MM.1S (cell line): ENCODE results near the gene SMAD4.
"Not testable (repeated sequence)": the region's sequence is repeated elsewhere in the genome, so short reads cannot be mapped to it uniquely, and the experiment has no call there.

Source experiments
- DNase-seq: peaks from one replicate; pipeline ENCODE4 v3.0.0-alpha.2; 2015
- H2AFZ ChIP-seq: fragments of 300-600 bp; sonication (generic); 2 replicates; pipeline ENCODE4 v1.6.0; 2016; ENCODE audit warnings: antibody characterized with exemption, low read length
- H3F3A ChIP-seq: fragments of 300-600 bp; sonication (generic); 2 replicates; pipeline ENCODE4 v1.6.1; 2016; ENCODE audit warnings: mild to moderate bottlenecking, antibody characterized with exemption, low read length, moderate library complexity, mixed read lengths; ENCODE audit not compliant: insufficient read depth
- H3K27ac ChIP-seq: fragments of 300-600 bp; sonication (generic); 2 replicates; pipeline ENCODE4 v1.5.1; 2016; ENCODE audit warnings: mild to moderate bottlenecking, low read length
- H3K27me3 ChIP-seq: fragments of 300-600 bp; sonication (generic); replicated peaks from 2 replicates; pipeline ENCODE4 v1.6.0; 2016; ENCODE audit warnings: low read length; ENCODE audit not compliant: insufficient read depth
- H3K36me3 ChIP-seq: fragments of 300-600 bp; sonication (generic); replicated peaks from 2 replicates; pipeline ENCODE4 v1.6.1; 2016; ENCODE audit warnings: mild to moderate bottlenecking, low read length, mixed read lengths; ENCODE audit not compliant: insufficient read depth
- H3K4me1 ChIP-seq: fragments of 300-600 bp; sonication (generic); 2 replicates; pipeline ENCODE4 v1.6.1; 2016; ENCODE audit warnings: low read length, mixed read lengths
- H3K4me2 ChIP-seq: fragments of 300-600 bp; sonication (generic); 2 replicates; pipeline ENCODE4 v1.6.0; 2016; ENCODE audit warnings: low read depth, low read length
- H3K4me3 ChIP-seq: fragments of 300-600 bp; sonication (generic); 2 replicates; pipeline ENCODE4 v1.5.1; 2016; ENCODE audit warnings: low read length, mixed read lengths
- H3K79me2 ChIP-seq: fragments of 300-600 bp; sonication (generic); 2 replicates; pipeline ENCODE4 v1.6.1; 2016; ENCODE audit warnings: mixed run types, low read length, mixed read lengths
- H3K9ac ChIP-seq: fragments of 300-600 bp; sonication (generic); 2 replicates; pipeline ENCODE4 v1.6.1; 2016; ENCODE audit warnings: low read length, mixed read lengths
- H3K9me2 ChIP-seq: fragments of 300-600 bp; sonication (generic); replicated peaks from 2 replicates; pipeline ENCODE4 v1.6.1; 2016; ENCODE audit warnings: mild to moderate bottlenecking, low read length, mixed read lengths; ENCODE audit not compliant: insufficient read depth
- H3K9me3 ChIP-seq: fragments of 300-600 bp; sonication (generic); replicated peaks from 2 replicates; pipeline ENCODE4 v1.6.1; 2016; ENCODE audit warnings: mild to moderate bottlenecking, low read length, mixed read lengths; ENCODE audit not compliant: insufficient read depth
- H4K20me1 ChIP-seq: fragments of 300-600 bp; sonication (generic); 2 replicates; pipeline ENCODE4 v1.6.1; 2016; ENCODE audit warnings: mild to moderate bottlenecking, low read length, moderate library complexity, mixed read lengths; ENCODE audit not compliant: insufficient read depth
- EZH2 ChIP-seq: fragments of 300-600 bp; sonication (generic); optimal IDR thresholded peaks from 2 replicates; pipeline ENCODE3; 2017; ENCODE audit warnings: low read depth, mild to moderate bottlenecking, antibody characterized with exemption, low read length, mixed read lengths
- EZH2phosphoT487 ChIP-seq: fragments of 300-600 bp; sonication (generic); IDR thresholded peaks from 2 replicates; pipeline ENCODE4 v1.6.1; 2018; ENCODE audit warnings: antibody characterized with exemption, low read length
- TF ChIP-seq, protein P1 (sequence below): fragments of 300-600 bp; sonication (generic); IDR thresholded peaks from 2 replicates; pipeline ENCODE4 v1.5.1; 2016; ENCODE audit warnings: antibody characterized with exemption, low read length, mixed read lengths

The SMAD4 gene

DNA sequence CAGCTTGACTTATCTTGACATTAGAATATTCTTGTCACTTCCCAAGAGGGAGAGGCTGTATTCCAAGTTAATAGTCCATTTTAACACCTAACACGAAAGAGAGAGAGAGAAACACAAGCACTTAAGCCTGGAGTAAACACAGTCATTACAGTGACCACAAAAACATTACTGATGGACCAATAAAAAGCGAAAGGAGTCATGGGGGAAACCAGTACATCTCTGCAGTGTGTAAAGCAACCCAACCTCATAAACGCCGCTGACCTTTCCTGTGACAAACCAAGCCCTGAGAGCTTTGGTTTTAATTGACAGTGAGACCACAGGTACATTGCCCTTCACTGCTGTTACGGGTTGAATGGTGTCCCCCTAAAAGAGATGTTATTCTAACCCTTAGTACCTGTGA, 78.3 kb downstream of the SMAD4 start:
- Histone ChIP-seq H4K20me1 (no peaks in the 10 kb centered on the region), H3F3A (peaks cover 10% of the 10 kb centered on the region), H3K27ac (no peak overlapping the region), H3K4me1 (peaks cover 23% of the 10 kb centered on the region), H3K4me2 (no peak overlapping the region), H3K4me3 (no peak overlapping the region), H3K9me3 (no peaks in the 10 kb centered on the region), H3K79me2 (no peaks in the 10 kb centered on the region), H2AFZ (no peak overlapping the region), H3K9me2 (no peaks in the 10 kb centered on the region), H3K9ac (no peak overlapping the region), H3K27me3 (no peaks in the 10 kb centered on the region), H3K36me3 (no peaks in the 10 kb centered on the region)
- TF ChIP-seq EZH2 (no peak), EZH2phosphoT487 (no peak)
- TF ChIP-seq, protein P1, sequence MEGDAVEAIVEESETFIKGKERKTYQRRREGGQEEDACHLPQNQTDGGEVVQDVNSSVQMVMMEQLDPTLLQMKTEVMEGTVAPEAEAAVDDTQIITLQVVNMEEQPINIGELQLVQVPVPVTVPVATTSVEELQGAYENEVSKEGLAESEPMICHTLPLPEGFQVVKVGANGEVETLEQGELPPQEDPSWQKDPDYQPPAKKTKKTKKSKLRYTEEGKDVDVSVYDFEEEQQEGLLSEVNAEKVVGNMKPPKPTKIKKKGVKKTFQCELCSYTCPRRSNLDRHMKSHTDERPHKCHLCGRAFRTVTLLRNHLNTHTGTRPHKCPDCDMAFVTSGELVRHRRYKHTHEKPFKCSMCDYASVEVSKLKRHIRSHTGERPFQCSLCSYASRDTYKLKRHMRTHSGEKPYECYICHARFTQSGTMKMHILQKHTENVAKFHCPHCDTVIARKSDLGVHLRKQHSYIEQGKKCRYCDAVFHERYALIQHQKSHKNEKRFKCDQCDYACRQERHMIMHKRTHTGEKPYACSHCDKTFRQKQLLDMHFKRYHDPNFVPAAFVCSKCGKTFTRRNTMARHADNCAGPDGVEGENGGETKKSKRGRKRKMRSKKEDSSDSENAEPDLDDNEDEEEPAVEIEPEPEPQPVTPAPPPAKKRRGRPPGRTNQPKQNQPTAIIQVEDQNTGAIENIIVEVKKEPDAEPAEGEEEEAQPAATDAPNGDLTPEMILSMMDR = no peak
- DNase-seq = no peak

DNA sequence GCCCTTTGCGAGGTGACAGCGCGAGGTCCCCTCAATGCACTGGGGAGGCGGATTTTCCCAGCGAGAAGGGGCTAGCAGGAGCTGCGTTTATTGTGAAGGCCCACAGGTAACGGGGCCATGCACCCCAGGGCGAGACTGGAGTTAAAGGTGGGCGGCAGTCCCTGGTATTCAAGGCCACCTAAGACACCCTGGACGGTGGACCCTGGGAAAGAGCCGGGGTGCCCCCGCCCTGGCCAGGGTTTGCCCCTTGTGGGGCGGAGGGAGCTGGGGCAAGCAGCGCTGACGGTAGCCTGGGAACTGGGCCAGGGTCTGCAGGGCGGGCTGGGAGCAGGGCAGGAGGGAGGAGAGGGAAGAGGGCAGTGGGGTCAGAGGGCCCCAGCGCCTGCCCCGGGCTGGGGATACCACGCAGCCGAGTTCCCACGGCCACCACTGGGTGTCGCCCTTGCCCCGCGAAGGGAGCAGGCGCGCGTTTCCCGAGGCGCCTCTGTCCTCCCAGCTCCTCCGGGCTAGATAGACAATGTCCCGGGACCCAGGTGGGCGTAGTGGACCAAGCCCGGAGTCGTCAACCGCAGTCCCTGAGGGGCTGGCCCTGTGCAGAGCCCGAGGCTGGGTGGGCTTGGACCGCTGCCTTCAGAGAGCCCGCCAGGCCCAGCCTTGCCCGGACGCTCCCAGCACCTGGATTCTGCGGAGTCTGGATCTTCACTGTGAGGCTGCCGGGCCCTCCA, 80.2 kb downstream of the SMAD4 start:
- DNase-seq = peak; percentile 65
- no peaks in the 10 kb centered on the region for H3K36me3 ChIP-seq
- H3F3A ChIP-seq = peaks cover 10% of the 10 kb centered on the region
- no peak overlapping the region for H3K27ac ChIP-seq
- no peaks in the 10 kb centered on the region for H3K27me3 ChIP-seq
- H3K9me2 ChIP-seq = no peaks in the 10 kb centered on the region
- no peaks in the 10 kb centered on the region for H3K9me3 ChIP-seq
- H2AFZ ChIP-seq = peak overlapping the region; percentile 57
- H3K4me3 ChIP-seq = peak overlapping the region; percentile 22; the same call in 1 of the 2 replicates
- peaks cover 23% of the 10 kb centered on the region for H3K4me1 ChIP-seq
- peak overlapping the region; percentile 60; the same call in 1 of the 2 replicates for H3K4me2 ChIP-seq
- H3K79me2 ChIP-seq = no peaks in the 10 kb centered on the region
- TF ChIP-seq, protein P1 = peak; percentile 85
- no peak for TF ChIP-seq EZH2phosphoT487
- H3K9ac ChIP-seq = no peak overlapping the region
- no peaks in the 10 kb centered on the region for H4K20me1 ChIP-seq

DNA sequence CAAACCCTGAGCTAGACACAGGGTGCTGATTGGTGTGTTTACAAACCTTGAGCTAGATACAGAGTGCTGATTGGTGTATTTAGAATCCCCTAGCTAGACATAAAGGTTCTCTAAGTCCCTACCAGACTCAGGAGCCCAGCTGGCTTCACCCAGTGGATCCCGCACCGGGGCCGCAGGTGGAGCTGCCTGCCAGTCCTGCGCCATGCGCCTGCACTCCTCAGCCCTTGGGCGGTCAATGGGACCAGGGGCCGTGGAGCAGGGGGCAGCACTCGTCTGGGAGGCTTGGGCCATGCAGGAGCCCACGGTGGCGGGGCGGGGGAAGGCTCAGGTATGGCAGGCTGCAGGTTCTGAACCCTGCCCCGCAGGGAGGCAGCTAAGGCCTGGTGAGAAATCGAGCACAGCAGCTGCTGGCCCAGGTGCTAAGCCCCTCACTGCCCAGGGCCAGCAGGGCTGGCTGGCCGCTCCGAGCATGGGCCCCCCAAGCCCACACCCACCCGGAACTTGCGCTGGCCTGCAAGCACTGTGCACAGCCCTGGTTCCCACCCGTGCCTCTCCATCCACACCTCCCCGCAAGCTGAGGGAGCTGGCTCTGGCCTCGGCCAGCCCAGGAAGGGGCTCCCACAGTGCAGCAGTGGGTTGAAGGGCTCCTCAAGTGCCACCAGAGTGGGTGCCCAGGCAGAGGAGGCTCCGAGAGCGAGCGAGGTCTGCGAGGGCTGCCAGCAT, 81.8 kb downstream of the SMAD4 start:
- not testable (repeated sequence) for H3K9me3 ChIP-seq, H3K9me2 ChIP-seq, H3K27me3 ChIP-seq, H2AFZ ChIP-seq, H3K9ac ChIP-seq, H3F3A ChIP-seq, H4K20me1 ChIP-seq, DNase-seq, H3K27ac ChIP-seq, H3K36me3 ChIP-seq, H3K4me2 ChIP-seq, H3K4me3 ChIP-seq, H3K79me2 ChIP-seq
- H3K4me1 ChIP-seq = peaks cover 12% of the 10 kb centered on the region

DNA sequence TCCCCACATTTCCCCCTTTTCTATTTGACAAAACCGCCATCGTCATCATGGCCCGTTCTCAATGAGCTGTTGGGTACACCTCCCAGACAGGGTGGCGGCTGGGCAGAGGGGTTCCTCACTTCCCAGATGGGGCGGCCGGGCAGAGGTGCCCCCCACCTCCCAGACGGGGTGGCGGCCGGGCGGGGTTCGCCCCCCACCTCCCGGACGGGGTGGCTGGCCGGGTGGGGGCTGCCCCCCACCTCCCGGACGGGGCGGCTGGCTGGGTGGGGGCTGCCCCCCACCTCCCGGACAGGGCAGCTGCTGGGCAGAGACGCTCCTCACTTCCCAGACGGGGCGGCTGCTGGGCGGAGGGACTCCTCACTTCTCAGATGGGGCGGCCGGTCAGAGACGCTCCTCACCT, 87.0 kb downstream of the SMAD4 start:
- not testable (repeated sequence) for H3K4me2 ChIP-seq, H3K9me3 ChIP-seq, H3K9me2 ChIP-seq, H2AFZ ChIP-seq, H4K20me1 ChIP-seq, H3F3A ChIP-seq, H3K27ac ChIP-seq, H3K9ac ChIP-seq, H3K4me1 ChIP-seq, H3K79me2 ChIP-seq, H3K4me3 ChIP-seq, DNase-seq, H3K27me3 ChIP-seq, H3K36me3 ChIP-seq

DNA sequence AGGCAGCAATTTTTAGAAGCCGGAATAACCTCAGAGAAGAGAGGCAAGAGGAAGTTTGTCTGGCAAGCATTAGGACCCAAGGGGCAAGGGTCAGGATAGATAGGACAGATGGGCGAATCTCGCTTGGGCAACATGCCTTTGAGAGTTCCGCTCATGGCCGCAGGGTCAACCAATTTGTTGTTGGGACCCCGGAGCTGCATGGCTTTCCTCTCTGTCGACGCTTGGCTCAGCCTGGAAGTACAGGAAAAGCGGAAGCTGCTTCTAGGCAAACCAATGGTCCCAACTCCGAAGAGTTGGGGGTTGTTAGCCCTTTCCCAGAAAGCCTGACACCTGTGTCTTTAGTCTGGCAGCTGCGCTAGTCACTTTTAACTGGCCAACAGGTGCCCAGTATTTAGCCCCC, 89.5 kb downstream of the SMAD4 start:
- not testable (repeated sequence) for H3K4me2 ChIP-seq, H3K9ac ChIP-seq, H3K9me2 ChIP-seq, H3K9me3 ChIP-seq, H3F3A ChIP-seq, DNase-seq, H3K4me1 ChIP-seq, H3K27me3 ChIP-seq, H3K4me3 ChIP-seq, H2AFZ ChIP-seq, H4K20me1 ChIP-seq, H3K27ac ChIP-seq, H3K79me2 ChIP-seq, H3K36me3 ChIP-seq

DNA sequence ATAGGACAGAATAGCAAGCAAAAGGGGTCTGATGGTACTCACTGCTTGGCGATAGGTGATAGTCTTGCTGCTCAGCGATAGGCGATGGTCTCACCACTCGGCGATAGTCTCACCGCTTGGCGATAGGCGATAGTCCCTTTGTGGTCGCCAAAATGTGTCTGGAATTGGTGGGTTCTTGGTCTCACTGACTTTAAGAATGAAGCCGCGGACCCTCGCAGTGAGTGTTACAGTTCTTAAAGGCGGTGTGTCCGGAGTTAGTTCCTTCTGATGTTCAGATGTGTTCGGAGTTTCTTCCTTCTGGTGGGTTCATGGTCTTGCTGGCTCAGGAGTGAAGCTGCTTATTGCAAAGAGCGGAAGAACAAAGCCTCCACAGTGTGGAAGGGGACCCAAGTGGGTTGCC, 90.0 kb downstream of the SMAD4 start:
- H3K9me2 ChIP-seq, H4K20me1 ChIP-seq, DNase-seq, H3K4me3 ChIP-seq, H3K79me2 ChIP-seq, H3K27me3 ChIP-seq, H3K36me3 ChIP-seq, H3K9me3 ChIP-seq, H3F3A ChIP-seq, H3K4me1 ChIP-seq, H3K27ac ChIP-seq, H2AFZ ChIP-seq, H3K9ac ChIP-seq, H3K4me2 ChIP-seq: not testable (repeated sequence)
